SK-N-SH (cell line): ENCODE measurements around the gene OGFRL1.

Source experiments
- CTCF ChIP-seq: fragments of 200-600 bp; sonication (generic); IDR thresholded peaks from 2 replicates; pipeline ENCODE4 v1.6.1; 2017; ENCODE audit warnings: antibody characterized with exemption, mild to moderate bottlenecking, moderate library complexity
- EP300 ChIP-seq, 2 experiments: IDR thresholded peaks; 2 replicates each; pipeline versions ENCODE4 v1.4.0 to v1.6.1; 2012; ENCODE audit warnings: borderline replicate concordance in 1 of 2, low read depth in 1 of 2, low read length in 1 of 2
- EZH2phosphoT487 ChIP-seq: fragments of 200-600 bp; sonication (generic); IDR thresholded peaks from 2 replicates; pipeline ENCODE4 v1.6.1; 2017; ENCODE audit warnings: low read depth, mixed run types, mild to moderate bottlenecking, antibody characterized with exemption, moderate library complexity, borderline replicate concordance
- MAX ChIP-seq: IDR thresholded peaks from 2 replicates; pipeline ENCODE4 v1.4.0; 2012; ENCODE audit warnings: low read depth
- MXI1 ChIP-seq: IDR thresholded peaks from 2 replicates; pipeline ENCODE4 v1.6.1; 2012; ENCODE audit warnings: mild to moderate bottlenecking, low read depth, low read length, improper control_type of control experiment
- PBX3 ChIP-seq: IDR thresholded peaks from 2 replicates; pipeline ENCODE4; 2012
- RAD21 ChIP-seq: IDR thresholded peaks from 2 replicates; pipeline ENCODE4 v1.6.1; 2012; ENCODE audit warnings: mild to moderate bottlenecking, low read length
- REST ChIP-seq: IDR thresholded peaks from 2 replicates; pipeline ENCODE4 v1.6.1; 2012; ENCODE audit warnings: mild to moderate bottlenecking, low read depth, low read length, moderate library complexity
- TAF1 ChIP-seq: IDR thresholded peaks from 2 replicates; pipeline ENCODE4 v1.6.1; 2012; ENCODE audit warnings: low read depth, mild to moderate bottlenecking, low read length, moderate library complexity, borderline replicate concordance
- YY1 ChIP-seq: IDR thresholded peaks from 2 replicates; pipeline ENCODE4 v1.4.0; 2012; ENCODE audit warnings: low read depth, mild to moderate bottlenecking

- no peak for TF ChIP-seq REST
- no peak for TF ChIP-seq EP300 (IDR thresholded peaks at IDR 0.05; ENCODE audit: borderline replicate concordance in 1 of 2, low read depth in 1 of 2, low read length in 1 of 2)
- no peak for TF ChIP-seq YY1
- TF ChIP-seq MAX, result no peak
- TF ChIP-seq PBX3, result no peak
- no peak for TF ChIP-seq MXI1
- TF ChIP-seq CTCF, result no peak
- no peak for TF ChIP-seq EZH2phosphoT487
- TF ChIP-seq RAD21, result no peak
- TF ChIP-seq TAF1, result no peak
Observed at GRCh38 chr6:71345476-71346333, 57.1 kb downstream of the OGFRL1 start.
